DMS114 treated with DMSO at 0.1 percent for 48 hours (cell line): ENCODE measurements around the gene IL13RA1.
A peak's percentile ranks its signal among the peaks of the same experiment; 100 is the strongest.
"Not testable (repeated sequence)": the region's sequence is repeated elsewhere in the genome, so short reads cannot be mapped to it uniquely, and the experiment has no call there.

Source experiments
- DNase-seq: peaks from one replicate; lab custom pipeline; 2025; ENCODE audit not compliant: unreplicated experiment; lab: John Stamatoyannopoulos, UW

Gene IL13RA1

GRCh38 chrX:118772051-118772450 is 44.6 kb downstream of the IL13RA1 start:
- no peak for DNase-seq

- DNase-seq: no peak
Measured at GRCh38 chrX:118773782-118774181, 46.4 kb downstream of the IL13RA1 start.

- DNase-seq: no peak
Measured at GRCh38 chrX:118779581-118779980, 52.2 kb downstream of the IL13RA1 start.

- no peak for DNase-seq
Measured at GRCh38 chrX:118780509-118780908, 53.1 kb downstream of the IL13RA1 start.

GRCh38 chrX:118780911-118781310 is 53.5 kb downstream of the IL13RA1 start:
- no peak for DNase-seq

GRCh38 chrX:118795528-118796280 is 68.3 kb downstream of the IL13RA1 start:
- no peak for DNase-seq

GRCh38 chrX:118802857-118803256 is 75.5 kb downstream of the IL13RA1 start:
- DNase-seq: no peak

GRCh38 chrX:118807151-118808017 is 80.0 kb downstream of the IL13RA1 start:
- peak; percentile 3 for DNase-seq

- DNase-seq: not testable (repeated sequence)
Measured at GRCh38 chrX:118817257-118817656, 89.9 kb downstream of the IL13RA1 start.

GRCh38 chrX:118823263-118824172 is 96.1 kb downstream of the IL13RA1 start, which contains the start of gene ZCCHC12:
TSS of gene ZCCHC12 (plus strand) at chrX:118823824. CDS start at chrX:118825245, 1,421 bp downstream.
- DNase-seq: peak; percentile 17

GRCh38 chrX:118824173-118824730 is 96.8 kb downstream of the IL13RA1 start:
- DNase-seq: no peak

GRCh38 chrX:118825227-118825626 is 97.8 kb downstream of the IL13RA1 start:
- DNase-seq: no peak

GRCh38 chrX:118839334-118839958 is 112.0 kb downstream of the IL13RA1 start:
- peak; percentile 8 for DNase-seq
